ENCODE measurements around the gene ABHD14A. TPM values are rescaled to one million over a fixed set of nuclear protein-coding genes. Genes with fewer than 3 reads are reported as not detected.
"Not testable (repeated sequence)": the region's sequence is repeated elsewhere in the genome, so short reads cannot be mapped to it uniquely, and the experiment has no call there.

The ABHD14A gene
- total RNA-seq (2014; rRNA removed; shearing (Covaris generic)), result 14.8 and 26.8 TPM in 2 replicates

- in situ Hi-C loops (cut with HindIII; ENCODE audit: low sequenced_read_pairs), result no loop called here
- DNase-seq (ENCODE audit: low spot score), result peak; percentile 83
Measured at GRCh38 chr3:51974963-51975851, at the start of gene ABHD14A. Gene ABHD14A (plus strand): TSS chr3:51975064. CDS start chr3:51975136, 72 bp downstream.

- no peak for DNase-seq (ENCODE audit: low spot score)
- in situ Hi-C loops (cut with HindIII; ENCODE audit: low sequenced_read_pairs), result no loop called here
Measured at GRCh38 chr3:51927061-51927977, 47.5 kb upstream of the ABHD14A start.

GRCh38 chr3:51928438-51928837, 46.4 kb upstream of the ABHD14A start:
- in situ Hi-C loops (cut with HindIII; ENCODE audit: low sequenced_read_pairs), result no loop called here
- DNase-seq (ENCODE audit: low spot score), result no peak

GRCh38 chr3:51928981-51929380, 45.9 kb upstream of the ABHD14A start:
- in situ Hi-C loops (cut with HindIII; ENCODE audit: low sequenced_read_pairs); DNase-seq (ENCODE audit: low spot score): not testable (repeated sequence)

GRCh38 chr3:51929420-51930003, 45.4 kb upstream of the ABHD14A start:
- in situ Hi-C loops (cut with HindIII; ENCODE audit: low sequenced_read_pairs), result no loop called here
- DNase-seq (ENCODE audit: low spot score), result no peak

GRCh38 chr3:51930439-51930838, 44.4 kb upstream of the ABHD14A start:
- in situ Hi-C loops (cut with HindIII; ENCODE audit: low sequenced_read_pairs), result no loop called here
- DNase-seq (ENCODE audit: low spot score), result no peak

GRCh38 chr3:51931756-51932155, 43.1 kb upstream of the ABHD14A start:
- in situ Hi-C loops (cut with HindIII; ENCODE audit: low sequenced_read_pairs), result no loop called here
- no peak for DNase-seq (ENCODE audit: low spot score)

- in situ Hi-C loops (cut with HindIII; ENCODE audit: low sequenced_read_pairs), result no loop called here
Measured at GRCh38 chr3:51932471-51933370, 42.1 kb upstream of the ABHD14A start.

GRCh38 chr3:51933471-51934138, 41.3 kb upstream of the ABHD14A start:
- in situ Hi-C loops (cut with HindIII; ENCODE audit: low sequenced_read_pairs), result no loop called here
- no peak for DNase-seq (ENCODE audit: low spot score)

More at GRCh38 chr3:51932471-51933370, 42.1 kb upstream of the ABHD14A start:
- no peak for DNase-seq (ENCODE audit: low spot score)

GRCh38 chr3:51934139-51934850, 40.6 kb upstream of the ABHD14A start:
- no peak for DNase-seq (ENCODE audit: low spot score)
- in situ Hi-C loops (cut with HindIII; ENCODE audit: low sequenced_read_pairs), result no loop called here

GRCh38 chr3:51934991-51935885, 39.6 kb upstream of the ABHD14A start:
- in situ Hi-C loops (cut with HindIII; ENCODE audit: low sequenced_read_pairs), result no loop called here
- no peak for DNase-seq (ENCODE audit: low spot score)

GRCh38 chr3:51935886-51936755, 38.7 kb upstream of the ABHD14A start:
- no peak for DNase-seq (ENCODE audit: low spot score)
- in situ Hi-C loops (cut with HindIII; ENCODE audit: low sequenced_read_pairs), result no loop called here

GRCh38 chr3:51937014-51937413, 37.9 kb upstream of the ABHD14A start:
- no peak for DNase-seq (ENCODE audit: low spot score)
- in situ Hi-C loops (cut with HindIII; ENCODE audit: low sequenced_read_pairs), result no loop called here

- in situ Hi-C loops (cut with HindIII; ENCODE audit: low sequenced_read_pairs), result no loop called here
- DNase-seq (ENCODE audit: low spot score), result no peak
Measured at GRCh38 chr3:51937611-51938450, 37.0 kb upstream of the ABHD14A start.

Measured in G401 (cell line).